NCI-H524 (cell line): ENCODE measurements around the gene PCNX3.
"Not testable (repeated sequence)": the region's sequence is repeated elsewhere in the genome, so short reads cannot be mapped to it uniquely, and the experiment has no call there.

Experiments
- DNase-seq, 2 experiments: peaks; one replicate each; lab custom pipeline; 2025; lab: John Stamatoyannopoulos, UW

The PCNX3 gene

GRCh38 chr11:65620666-65621065 is 5.1 kb downstream of the PCNX3 start:
- no peak for DNase-seq

GRCh38 chr11:65621460-65621859 is 5.9 kb downstream of the PCNX3 start:
- DNase-seq = no peak

- DNase-seq = no peak
Observed at GRCh38 chr11:65622011-65622410, 6.4 kb downstream of the PCNX3 start.

GRCh38 chr11:65623177-65623576 is 7.6 kb downstream of the PCNX3 start:
- DNase-seq = no peak

GRCh38 chr11:65623852-65624616 is 8.5 kb downstream of the PCNX3 start:
- DNase-seq = no peak

- no peak for DNase-seq
Observed at GRCh38 chr11:65624931-65625627, 9.5 kb downstream of the PCNX3 start.

GRCh38 chr11:65625628-65626342 is 10.2 kb downstream of the PCNX3 start:
- peak in 1 of 2 experiments; percentile 45 for DNase-seq

GRCh38 chr11:65627202-65627601 is 11.6 kb downstream of the PCNX3 start:
- DNase-seq = no peak

GRCh38 chr11:65629579-65629978 is 14.0 kb downstream of the PCNX3 start:
- no peak for DNase-seq

- DNase-seq = no peak
Observed at GRCh38 chr11:65630215-65630614, 14.6 kb downstream of the PCNX3 start.

- DNase-seq = no peak
Observed at GRCh38 chr11:65633390-65634108, 18.0 kb downstream of the PCNX3 start.

- DNase-seq = no peak
Observed at GRCh38 chr11:65634109-65634436, 18.5 kb downstream of the PCNX3 start.

GRCh38 chr11:65634440-65634839 is 18.9 kb downstream of the PCNX3 start:
- DNase-seq = no peak

- DNase-seq = no peak
Observed at GRCh38 chr11:65634905-65635731, 19.5 kb downstream of the PCNX3 start.

GRCh38 chr11:65636108-65637031 is 20.8 kb downstream of the PCNX3 start:
- DNase-seq = no peak

GRCh38 chr11:65637032-65637557 is 21.5 kb downstream of the PCNX3 start:
- DNase-seq = no peak

GRCh38 chr11:65637794-65638419 is 22.3 kb downstream of the PCNX3 start, which contains the start of gene SIPA1:
Gene SIPA1, plus strand, starts transcription at chr11:65638101. Its CDS starts 2,821 bp downstream, at chr11:65640922.
- peak in 1 of 2 experiments; percentile 12 for DNase-seq

- not testable (repeated sequence) for DNase-seq
Observed at GRCh38 chr11:65639228-65639597, 23.6 kb downstream of the PCNX3 start.
